Loucy (cell line): ENCODE results near the gene GTF3C4.

Experiments
- H2AFZ ChIP-seq: fragments of 200-600 bp; sonication (generic); 2 replicates; pipeline ENCODE4 v1.6.0; 2016; ENCODE audit warnings: antibody characterized with exemption, mild to moderate bottlenecking, low read length, moderate library complexity
- H3F3A ChIP-seq: fragments of 200-600 bp; 2 replicates; pipeline ENCODE4 v1.6.0; 2016; ENCODE audit warnings: antibody characterized with exemption, low read depth, mild to moderate bottlenecking
- H3K27me3 ChIP-seq: fragments of 200-600 bp; sonication (generic); 2 replicates; pipeline ENCODE4 v1.6.1; 2014; ENCODE audit warnings: low read length, mild to moderate bottlenecking; ENCODE audit not compliant: insufficient read depth, poor library complexity, severe bottlenecking
- H3K36me3 ChIP-seq: fragments of 200-600 bp; sonication (generic); 2 replicates; pipeline ENCODE4 v1.6.1; 2016; ENCODE audit warnings: low read length; ENCODE audit not compliant: insufficient read depth
- H3K4me1 ChIP-seq: fragments of 200-600 bp; sonication (generic); 2 replicates; pipeline ENCODE4 v1.5.1; 2014; ENCODE audit warnings: low read length, mild to moderate bottlenecking; ENCODE audit not compliant: insufficient read depth, poor library complexity, severe bottlenecking
- H3K4me2 ChIP-seq: fragments of 200-600 bp; sonication (generic); 2 replicates; pipeline ENCODE4 v1.6.0; 2014; ENCODE audit warnings: antibody characterized with exemption, low read length, low read depth, mild to moderate bottlenecking; ENCODE audit not compliant: poor library complexity, severe bottlenecking
- H3K4me3 ChIP-seq: fragments of 200-600 bp; sonication (generic); 2 replicates; pipeline ENCODE4 v1.5.1; 2014; ENCODE audit warnings: low read length, mild to moderate bottlenecking, mixed read lengths; ENCODE audit not compliant: poor library complexity, severe bottlenecking
- H3K79me2 ChIP-seq: fragments of 200-600 bp; sonication (generic); 2 replicates; pipeline ENCODE4 v1.6.1; 2014; ENCODE audit warnings: low read length; ENCODE audit not compliant: insufficient read depth
- H3K9ac ChIP-seq: fragments of 200-600 bp; sonication (generic); 2 replicates; pipeline ENCODE4 v1.6.0; 2014; ENCODE audit warnings: mild to moderate bottlenecking, low read depth, low read length, moderate library complexity; ENCODE audit not compliant: poor library complexity, severe bottlenecking
- H3K9me2 ChIP-seq: fragments of 200-600 bp; sonication (generic); replicated peaks from 2 replicates; pipeline ENCODE4 v1.6.1; 2016; ENCODE audit warnings: low read depth, low read length, mixed read lengths
- H3K9me3 ChIP-seq: fragments of 200-600 bp; sonication (generic); 2 replicates; pipeline ENCODE4 v1.6.1; 2014; ENCODE audit warnings: mild to moderate bottlenecking, antibody characterized with exemption, low read length, low read depth; ENCODE audit not compliant: insufficient read depth
- H4K20me1 ChIP-seq: fragments of 200-600 bp; sonication (generic); 2 replicates; pipeline ENCODE4 v1.6.0; 2014; ENCODE audit warnings: antibody characterized with exemption, low read length, mild to moderate bottlenecking; ENCODE audit not compliant: insufficient read depth, poor library complexity, severe bottlenecking
- CTCF ChIP-seq: fragments of 200-600 bp; sonication (generic); conservative IDR thresholded peaks from 2 replicates; pipeline ENCODE4 v1.5.1; 2014; ENCODE audit warnings: mild to moderate bottlenecking, antibody characterized with exemption, low read length
- EZH2phosphoT487 ChIP-seq: fragments of 200-600 bp; IDR thresholded peaks from 2 replicates; pipeline ENCODE4 v1.6.1; 2018; ENCODE audit warnings: antibody characterized with exemption, mild to moderate bottlenecking, moderate library complexity, borderline replicate concordance

Gene GTF3C4

GRCh38 chr9:132740526-132741309 is 70.5 kb downstream of the GTF3C4 start:
- no peak overlapping the region for H3K4me2 ChIP-seq
- no peaks in the 10 kb centered on the region for H3K36me3 ChIP-seq
- H3F3A ChIP-seq, result no peaks in the 10 kb centered on the region
- no peak overlapping the region for H2AFZ ChIP-seq
- no peak overlapping the region for H3K9ac ChIP-seq
- H4K20me1 ChIP-seq, result no peaks in the 10 kb centered on the region
- H3K4me1 ChIP-seq, result no peaks in the 10 kb centered on the region
- H3K9me2 ChIP-seq, result no peaks in the 10 kb centered on the region
- TF ChIP-seq EZH2phosphoT487, result no peak
- no peak for TF ChIP-seq CTCF
- H3K27me3 ChIP-seq, result no peaks in the 10 kb centered on the region
- no peaks in the 10 kb centered on the region for H3K79me2 ChIP-seq
- H3K9me3 ChIP-seq, result no peaks in the 10 kb centered on the region
- H3K4me3 ChIP-seq, result no peak overlapping the region

GRCh38 chr9:132742821-132743311 is 72.6 kb downstream of the GTF3C4 start:
- Histone ChIP-seq H3K4me2 (no peak overlapping the region), H3K4me1 (no peaks in the 10 kb centered on the region), H4K20me1 (no peaks in the 10 kb centered on the region), H3F3A (no peaks in the 10 kb centered on the region), H3K79me2 (no peaks in the 10 kb centered on the region), H3K9me2 (no peaks in the 10 kb centered on the region), H3K4me3 (no peak overlapping the region), H3K9ac (no peak overlapping the region), H2AFZ (no peak overlapping the region), H3K36me3 (no peaks in the 10 kb centered on the region), H3K9me3 (no peaks in the 10 kb centered on the region), H3K27me3 (no peaks in the 10 kb centered on the region)
- TF ChIP-seq EZH2phosphoT487 (no peak), CTCF (no peak)

GRCh38 chr9:132743931-132744479 is 73.7 kb downstream of the GTF3C4 start:
- H3K9ac ChIP-seq, result no peak overlapping the region
- H3K4me1 ChIP-seq, result no peaks in the 10 kb centered on the region
- no peaks in the 10 kb centered on the region for H3K27me3 ChIP-seq
- H3K4me2 ChIP-seq, result no peak overlapping the region
- H3K9me3 ChIP-seq, result no peaks in the 10 kb centered on the region
- H3F3A ChIP-seq, result no peaks in the 10 kb centered on the region
- H3K36me3 ChIP-seq, result no peaks in the 10 kb centered on the region
- H3K79me2 ChIP-seq, result no peaks in the 10 kb centered on the region
- no peaks in the 10 kb centered on the region for H3K9me2 ChIP-seq
- no peak overlapping the region for H2AFZ ChIP-seq
- no peak overlapping the region for H3K4me3 ChIP-seq
- TF ChIP-seq CTCF (no peak), EZH2phosphoT487 (no peak)
- no peaks in the 10 kb centered on the region for H4K20me1 ChIP-seq
